Activated CD8-positive, alpha-beta memory T cell treated with anti-CD3 and anti-CD28 coated beads, Interleukin-2, amount 10 ng/mL, durations not matched to agents 7 days and 5 days (primary cell): ENCODE data around the gene CERS6. TPM values are rescaled to one million over a fixed set of nuclear protein-coding genes. Genes with fewer than 3 reads are reported as not detected.

Experiments
- ATAC-seq: fragments of 150-1000 bp; cut with Tn5 transposase; one replicate; pipeline ENCODE4 v1.10.0; 2021; ENCODE audit warnings: moderate library complexity
- CTCF ChIA-PET: fragments of 350-600 bp; sonication (Branson Sonifier 250); formaldehyde crosslinking; loops from one replicate; lab custom pipeline; 2021; ENCODE audit warnings: antibody characterized with exemption; lab: Charles Lee
- DNase-seq: peaks from one replicate; pipeline ENCODE4 v3.0.0-alpha.2; 2020
- H3K27ac Mint-ChIP-seq: one replicate; pipeline ENCODE4 v1.8.0; 2021; ENCODE audit warnings: mild to moderate bottlenecking, mixed read lengths
- H3K27me3 Mint-ChIP-seq: one replicate; pipeline ENCODE4 v1.8.0; 2021; ENCODE audit warnings: mixed read lengths
- H3K36me3 Mint-ChIP-seq: one replicate; pipeline ENCODE4 v1.8.0; 2021; ENCODE audit warnings: mild to moderate bottlenecking, mixed read lengths
- H3K4me1 Mint-ChIP-seq: one replicate; pipeline ENCODE4 v1.8.0; 2021; ENCODE audit warnings: mixed read lengths
- H3K4me3 Mint-ChIP-seq: one replicate; pipeline ENCODE4 v1.8.0; 2021; ENCODE audit warnings: mild to moderate bottlenecking, moderate library complexity, mixed read lengths
- H3K9me3 Mint-ChIP-seq: one replicate; pipeline ENCODE4 v1.8.0; 2022; ENCODE audit warnings: low read depth, mixed read lengths
- total RNA-seq, 2 experiments: library from RNA; stranded (reverse); gene quantifications; one replicate each; pipeline ENCODE4 v1.2.3, GENCODE V29; 2021

The CERS6 gene
- total RNA-seq, 2 experiments from 2014 or later: 5.0 to 12.7 TPM

GRCh38 chr2:168673265-168674189, 217.5 kb downstream of the CERS6 start:
- ATAC-seq: no peak

GRCh38 chr2:168678153-168678853, 222.2 kb downstream of the CERS6 start:
- Mint-ChIP-seq H3K9me3 (no peaks in the 10 kb centered on the region), H3K27ac (no peak overlapping the region), H3K4me1 (no peaks in the 10 kb centered on the region), H3K36me3 (no peaks in the 10 kb centered on the region), H3K27me3 (no peaks in the 10 kb centered on the region), H3K4me3 (no peak overlapping the region)
- DNase-seq (no peak), ATAC-seq (no peak)
- CTCF ChIA-PET: no interaction called here

More at GRCh38 chr2:168673265-168674189, 217.5 kb downstream of the CERS6 start:
- Mint-ChIP-seq H3K27me3 (no peaks in the 10 kb centered on the region), H3K4me3 (no peak overlapping the region), H3K9me3 (no peaks in the 10 kb centered on the region), H3K36me3 (no peaks in the 10 kb centered on the region), H3K27ac (no peak overlapping the region), H3K4me1 (peaks cover 2% of the 10 kb centered on the region)
- DNase-seq: no peak
- CTCF ChIA-PET: no interaction called here

- Mint-ChIP-seq H3K9me3 (no peaks in the 10 kb centered on the region), H3K27me3 (no peaks in the 10 kb centered on the region), H3K36me3 (no peaks in the 10 kb centered on the region), H3K4me3 (no peak overlapping the region), H3K27ac (no peak overlapping the region), H3K4me1 (no peaks in the 10 kb centered on the region)
- CTCF ChIA-PET: no interaction called here
- no peak for ATAC-seq
- DNase-seq: no peak
Observed at GRCh38 chr2:168679081-168679480, 223.0 kb downstream of the CERS6 start.

GRCh38 chr2:168679741-168680310, 223.8 kb downstream of the CERS6 start:
- no peaks in the 10 kb centered on the region for H3K27me3 Mint-ChIP-seq
- CTCF ChIA-PET: no interaction called here
- H3K4me3 Mint-ChIP-seq: no peak overlapping the region
- no peaks in the 10 kb centered on the region for H3K36me3 Mint-ChIP-seq
- H3K27ac Mint-ChIP-seq: no peak overlapping the region
- DNase-seq: no peak
- ATAC-seq: no peak
- no peaks in the 10 kb centered on the region for H3K9me3 Mint-ChIP-seq
- no peaks in the 10 kb centered on the region for H3K4me1 Mint-ChIP-seq

GRCh38 chr2:168683996-168684395, 227.9 kb downstream of the CERS6 start:
- H3K36me3 Mint-ChIP-seq: no peaks in the 10 kb centered on the region
- ATAC-seq: no peak
- H3K4me3 Mint-ChIP-seq: no peak overlapping the region
- H3K27me3 Mint-ChIP-seq: no peaks in the 10 kb centered on the region
- no peak overlapping the region for H3K27ac Mint-ChIP-seq
- no peaks in the 10 kb centered on the region for H3K9me3 Mint-ChIP-seq
- no peak for DNase-seq
- CTCF ChIA-PET: no interaction called here
- H3K4me1 Mint-ChIP-seq: no peaks in the 10 kb centered on the region

- Mint-ChIP-seq H3K4me3 (no peak overlapping the region), H3K9me3 (no peaks in the 10 kb centered on the region)
Observed at GRCh38 chr2:168684921-168685599, 229.0 kb downstream of the CERS6 start.

GRCh38 chr2:168685600-168686451, 229.8 kb downstream of the CERS6 start:
- ATAC-seq (no peak), DNase-seq (no peak)
- Mint-ChIP-seq H3K4me1 (no peaks in the 10 kb centered on the region), H3K36me3 (no peaks in the 10 kb centered on the region), H3K27me3 (no peaks in the 10 kb centered on the region), H3K9me3 (no peaks in the 10 kb centered on the region), H3K27ac (no peak overlapping the region), H3K4me3 (no peak overlapping the region)
- CTCF ChIA-PET: interaction anchor here (1.5 kb wide), 1 partner anchor 340 kb away, joined by 3 read pairs; no protein-coding TSS in a partner anchor

More at GRCh38 chr2:168684921-168685599, 229.0 kb downstream of the CERS6 start:
- Mint-ChIP-seq H3K36me3 (no peaks in the 10 kb centered on the region), H3K27me3 (no peaks in the 10 kb centered on the region), H3K27ac (no peak overlapping the region), H3K4me1 (no peaks in the 10 kb centered on the region)
- ATAC-seq (no peak), DNase-seq (no peak)
- CTCF ChIA-PET: no interaction called here

GRCh38 chr2:168686452-168687191, 230.6 kb downstream of the CERS6 start:
- Mint-ChIP-seq H3K4me1 (peaks cover 7% of the 10 kb centered on the region), H3K4me3 (no peak overlapping the region), H3K9me3 (no peaks in the 10 kb centered on the region), H3K36me3 (peaks cover 7% of the 10 kb centered on the region), H3K27me3 (no peaks in the 10 kb centered on the region), H3K27ac (no peak overlapping the region)
- no peak for DNase-seq
- CTCF ChIA-PET: interaction anchor here (0.6 to 1.5 kb wide), 3 partner anchors 318 to 498 kb away, joined by 3 read pairs; no protein-coding TSS in a partner anchor
- ATAC-seq: no peak

GRCh38 chr2:168687314-168687713, 231.2 kb downstream of the CERS6 start:
- Mint-ChIP-seq H3K27me3 (no peaks in the 10 kb centered on the region), H3K4me3 (no peak overlapping the region), H3K9me3 (no peaks in the 10 kb centered on the region), H3K4me1 (peaks cover 14% of the 10 kb centered on the region), H3K36me3 (peaks cover 7% of the 10 kb centered on the region), H3K27ac (no peak overlapping the region)
- ATAC-seq (no peak), DNase-seq (no peak)
- CTCF ChIA-PET: interaction anchor here (0.6 to 1.5 kb wide), 3 partner anchors 319 to 498 kb away, joined by 3 read pairs; no protein-coding TSS in a partner anchor

- peaks cover 10% of the 10 kb centered on the region for H3K36me3 Mint-ChIP-seq
- H3K27me3 Mint-ChIP-seq: no peaks in the 10 kb centered on the region
- peaks cover 18% of the 10 kb centered on the region for H3K4me1 Mint-ChIP-seq
- H3K27ac Mint-ChIP-seq: no peak overlapping the region
- no peaks in the 10 kb centered on the region for H3K9me3 Mint-ChIP-seq
- DNase-seq: no peak
- no peak for ATAC-seq
- H3K4me3 Mint-ChIP-seq: no peak overlapping the region
- CTCF ChIA-PET: interaction anchor here (0.9 kb wide), 1 partner anchor 344 kb away, joined by 3 read pairs; no protein-coding TSS in a partner anchor
Observed at GRCh38 chr2:168690381-168690885, 234.4 kb downstream of the CERS6 start.

GRCh38 chr2:168691221-168691620, 235.1 kb downstream of the CERS6 start:
- no peaks in the 10 kb centered on the region for H3K27me3 Mint-ChIP-seq
- peaks cover 18% of the 10 kb centered on the region for H3K4me1 Mint-ChIP-seq
- ATAC-seq (no peak), DNase-seq (no peak)
- H3K9me3 Mint-ChIP-seq: no peaks in the 10 kb centered on the region
- H3K4me3 Mint-ChIP-seq: no peak overlapping the region
- H3K27ac Mint-ChIP-seq: no peak overlapping the region
- CTCF ChIA-PET: interaction anchor here (0.9 kb wide), 1 partner anchor 344 kb away, joined by 3 read pairs; no protein-coding TSS in a partner anchor
- H3K36me3 Mint-ChIP-seq: peaks cover 13% of the 10 kb centered on the region
